Ammon's horn (tissue), 1 donor: Measurements from ENCODE around the gene ARHGAP9.
"Not testable (repeated sequence)": the region's sequence is repeated elsewhere in the genome, so short reads cannot be mapped to it uniquely, and the experiment has no call there.

Experiments used
- DNase-seq: peaks from one replicate; pipeline ENCODE4 v3.0.0-alpha.2; 2016; ENCODE audit warnings: low spot score

ARHGAP9 gene

DNA sequence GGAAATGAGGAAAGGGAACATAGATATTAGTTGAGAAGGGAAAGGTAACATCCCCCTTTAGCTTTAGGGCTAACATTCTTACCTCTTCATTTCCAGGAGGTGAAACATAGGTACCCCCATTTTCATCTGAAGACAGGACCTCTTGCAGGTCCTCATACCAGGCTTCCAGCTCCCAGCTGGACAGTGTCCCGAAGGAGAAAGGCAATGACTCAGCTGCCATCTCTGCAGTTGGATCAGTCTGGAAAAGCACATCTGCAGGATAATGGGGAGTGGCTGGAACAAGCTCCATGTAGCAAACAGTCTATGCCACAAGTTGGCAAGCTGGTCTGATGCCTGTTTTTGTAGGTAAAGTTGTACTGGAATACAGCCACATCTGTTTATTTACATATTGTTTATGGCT lies 37.5 kb upstream of the ARHGAP9 start:
- no peak for DNase-seq

DNA sequence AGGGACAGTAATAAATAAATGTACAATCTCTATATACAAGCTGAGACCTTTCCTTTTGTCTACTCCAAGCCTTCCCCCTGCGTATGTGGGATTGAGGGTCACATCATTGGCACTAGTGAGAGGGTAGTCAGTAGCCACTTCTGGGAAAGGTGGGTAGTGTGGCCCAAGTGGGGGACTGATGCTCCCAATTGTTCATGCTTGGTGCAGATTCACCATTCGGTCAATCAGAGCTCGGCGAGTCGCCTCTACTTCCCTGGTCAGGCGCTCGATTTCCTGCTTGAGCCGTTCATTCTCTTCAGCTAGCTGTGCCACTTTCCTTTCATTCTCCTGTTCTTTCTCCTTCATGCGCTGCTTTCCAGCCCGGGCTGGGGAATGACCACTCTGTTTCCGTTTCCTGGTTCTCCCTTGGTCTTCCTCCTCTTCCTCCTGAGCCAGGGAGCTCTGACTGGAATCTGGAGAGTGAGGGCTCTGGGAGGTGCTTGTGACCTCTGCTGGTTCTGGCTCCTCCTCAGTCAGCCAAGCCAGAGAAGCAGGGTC lies 37.0 kb upstream of the ARHGAP9 start:
- no peak for DNase-seq

DNA sequence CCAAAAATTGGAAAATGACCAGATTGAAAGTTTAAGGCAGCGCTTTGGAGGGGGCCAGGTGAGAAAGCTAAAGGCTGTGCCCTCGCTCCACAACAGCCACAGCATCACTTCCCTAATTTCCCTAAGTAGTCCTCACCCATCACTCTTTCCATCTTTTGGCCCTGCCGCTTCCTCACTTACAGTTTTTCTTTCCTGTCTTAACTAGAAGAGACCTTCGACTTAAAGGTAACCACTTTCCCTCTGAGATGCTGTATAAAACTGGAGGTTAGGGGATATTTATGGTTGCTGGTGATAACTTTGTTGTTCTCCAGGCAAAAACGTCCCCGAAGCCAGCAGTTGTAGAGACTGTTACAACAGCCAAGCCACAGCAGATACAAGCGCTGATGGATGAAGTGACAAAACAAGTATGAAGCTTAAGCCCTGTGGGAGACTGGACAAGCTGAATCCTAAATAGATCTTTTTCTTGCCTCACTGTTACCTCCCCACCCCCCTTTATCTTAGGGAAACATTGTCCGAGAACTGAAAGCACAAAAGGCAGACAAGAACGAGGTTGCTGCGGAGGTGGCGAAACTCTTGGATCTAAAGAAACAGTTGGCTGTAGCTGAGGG lies 36.4 kb upstream of the ARHGAP9 start:
- DNase-seq = no peak

DNA sequence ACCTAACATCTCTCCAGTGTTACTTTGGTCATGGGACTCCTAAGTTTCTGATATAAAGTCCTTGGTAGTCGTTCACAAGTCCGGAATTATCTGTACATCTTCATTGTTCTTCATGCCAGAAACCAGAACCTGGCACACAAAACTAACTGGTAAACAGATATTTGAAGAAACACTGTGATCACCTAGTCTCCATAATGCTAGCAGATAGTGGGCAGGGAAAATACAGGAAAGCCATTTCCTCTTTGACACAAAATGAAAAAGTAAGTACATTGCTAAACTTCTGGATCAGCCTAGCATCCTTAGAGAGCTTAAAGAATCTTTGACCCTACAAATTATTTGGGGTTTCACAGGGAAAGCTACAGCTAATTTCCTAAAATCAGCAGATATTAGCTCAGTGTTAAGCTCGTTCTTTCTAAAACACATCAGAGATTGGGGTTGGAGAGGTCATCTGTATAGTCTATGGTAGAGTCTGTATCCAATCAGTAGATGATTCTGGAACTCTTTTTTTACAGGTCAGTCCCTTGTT lies 35.8 kb upstream of the ARHGAP9 start:
- no peak for DNase-seq

DNA sequence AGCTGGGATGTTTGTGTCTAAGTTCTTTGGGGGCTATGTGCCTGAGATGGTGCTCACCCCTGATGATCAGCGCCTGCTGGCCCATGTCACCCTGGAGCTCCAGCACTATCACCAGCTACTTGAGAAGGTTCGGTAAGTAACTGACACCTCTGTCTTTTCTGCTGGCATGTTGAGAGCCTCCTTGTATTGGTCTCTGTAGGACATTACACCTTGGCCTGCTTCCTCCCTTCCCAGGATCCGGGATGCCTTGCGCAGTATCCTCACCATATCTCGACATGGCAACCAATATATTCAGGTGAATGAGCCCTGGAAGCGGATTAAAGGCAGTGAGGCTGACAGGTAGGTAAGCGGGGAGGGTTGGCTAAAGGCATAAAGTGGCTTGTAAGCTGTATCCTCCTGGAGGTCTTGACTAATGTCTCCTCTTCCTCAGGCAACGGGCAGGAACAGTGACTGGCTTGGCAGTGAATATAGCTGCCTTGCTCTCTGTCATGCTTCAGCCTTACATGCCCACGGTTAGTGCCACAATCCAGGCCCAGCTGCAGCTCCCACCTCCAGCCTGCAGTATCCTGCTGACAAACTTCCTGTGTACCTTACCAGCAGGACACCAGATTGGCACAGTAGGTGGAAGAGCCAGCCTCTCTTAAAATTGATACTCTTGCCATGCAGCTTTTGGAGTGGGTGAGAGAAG lies 35.2 kb upstream of the ARHGAP9 start:
- no peak for DNase-seq

DNA sequence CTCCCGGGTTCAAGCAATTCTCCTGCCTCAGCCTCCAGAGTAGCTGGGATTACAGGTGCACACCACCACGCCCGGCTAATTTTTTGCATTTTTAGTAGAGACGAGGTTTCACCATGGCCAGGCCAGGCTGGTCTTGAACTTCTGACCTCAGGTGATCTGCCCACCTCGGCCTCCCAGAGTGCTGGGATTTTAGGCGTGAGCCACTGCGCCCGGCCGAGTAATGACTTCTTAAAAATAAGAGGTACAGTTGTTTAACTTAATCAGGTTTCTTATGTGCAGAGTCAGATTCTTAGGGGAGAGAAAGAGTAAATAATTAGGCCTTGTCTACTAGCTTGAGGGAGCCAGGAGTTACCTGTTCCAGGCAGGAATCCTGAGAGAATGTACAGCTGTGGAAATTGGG lies 34.6 kb upstream of the ARHGAP9 start:
- DNase-seq = not testable (repeated sequence)

DNA sequence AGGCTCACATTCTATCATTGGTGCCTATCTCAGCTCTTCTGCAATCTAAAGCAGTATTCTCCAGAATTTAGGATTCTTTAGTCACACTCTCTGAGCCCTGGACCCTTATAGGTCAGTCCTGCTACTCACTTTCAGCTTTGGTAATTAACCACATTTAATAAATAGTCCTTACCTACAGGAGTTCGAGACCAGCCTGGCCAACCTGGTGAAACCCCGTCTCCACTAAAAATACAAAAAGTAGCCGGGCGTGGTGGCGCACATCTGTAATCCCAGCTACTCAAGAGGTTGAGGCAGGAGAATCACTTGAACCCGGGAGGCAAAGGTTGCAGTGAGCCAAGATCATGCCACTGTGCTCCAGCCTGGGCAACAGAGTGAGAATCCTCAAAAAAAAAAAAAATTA lies 34.0 kb upstream of the ARHGAP9 start:
- not testable (repeated sequence) for DNase-seq

DNA sequence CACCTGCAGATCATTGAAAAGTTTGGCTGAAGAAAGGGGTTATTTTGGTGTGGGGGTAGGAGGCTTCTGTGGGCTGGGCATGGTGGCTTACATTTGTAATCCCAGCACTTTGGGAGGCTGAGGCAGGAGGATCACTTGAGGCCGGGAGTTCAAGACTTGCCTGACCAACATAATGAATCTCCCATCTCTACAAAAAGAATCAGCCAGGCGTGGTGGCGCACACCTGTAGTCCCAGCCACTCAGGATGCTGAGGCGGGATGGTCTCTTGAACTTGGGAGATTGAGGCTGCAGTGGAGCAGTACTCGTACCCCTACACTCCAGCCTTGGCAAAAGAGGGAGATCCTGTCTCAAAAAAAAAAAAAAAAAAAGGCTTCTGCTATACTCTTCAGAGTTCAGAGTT lies 33.6 kb upstream of the ARHGAP9 start:
- no peak for DNase-seq

DNA sequence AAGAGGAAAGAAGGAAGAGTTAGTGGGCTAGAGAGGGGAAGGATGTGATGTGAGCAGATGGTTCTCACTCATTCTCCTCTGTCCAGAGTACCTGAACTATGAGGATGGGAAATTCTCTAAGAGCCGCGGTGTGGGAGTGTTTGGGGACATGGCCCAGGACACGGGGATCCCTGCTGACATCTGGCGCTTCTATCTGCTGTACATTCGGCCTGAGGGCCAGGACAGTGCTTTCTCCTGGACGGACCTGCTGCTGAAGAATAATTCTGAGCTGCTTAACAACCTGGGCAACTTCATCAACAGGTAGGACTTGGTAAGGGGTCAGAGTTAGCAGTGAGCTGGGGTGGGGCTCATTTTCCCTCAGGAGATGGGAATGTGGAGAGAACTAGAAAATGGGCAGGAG lies 33.0 kb upstream of the ARHGAP9 start:
- DNase-seq = no peak

DNA sequence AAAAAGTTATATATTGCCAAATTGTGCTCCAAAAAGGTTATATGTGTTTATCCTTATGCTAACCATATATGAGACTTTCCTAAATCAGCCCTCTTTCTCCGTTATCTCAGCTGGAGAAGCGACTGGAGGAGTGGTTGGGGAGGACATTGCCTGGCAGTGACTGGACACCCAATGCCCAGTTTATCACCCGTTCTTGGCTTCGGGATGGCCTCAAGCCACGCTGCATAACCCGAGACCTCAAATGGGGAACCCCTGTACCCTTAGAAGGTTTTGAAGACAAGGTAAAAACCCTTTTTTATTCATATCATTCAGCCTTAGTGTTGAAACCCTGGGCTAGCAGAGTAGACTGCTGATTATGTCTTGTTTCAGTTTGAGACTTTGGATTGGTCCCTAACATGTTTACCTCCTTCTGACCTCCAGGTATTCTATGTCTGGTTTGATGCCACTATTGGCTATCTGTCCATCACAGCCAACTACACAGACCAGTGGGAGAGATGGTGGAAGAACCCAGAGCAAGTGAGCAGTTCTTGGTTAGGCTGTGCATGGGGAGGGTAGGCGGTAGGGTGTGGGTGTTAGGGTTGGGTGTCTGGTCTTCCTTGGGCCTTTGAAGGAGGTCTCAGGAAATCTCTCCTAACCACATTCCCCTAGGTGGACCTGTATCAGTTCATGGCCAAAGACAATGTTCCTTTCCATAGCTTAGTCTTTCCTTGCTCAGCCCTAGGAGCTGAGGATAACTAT lies 32.1 kb upstream of the ARHGAP9 start:
- DNase-seq = no peak

DNA sequence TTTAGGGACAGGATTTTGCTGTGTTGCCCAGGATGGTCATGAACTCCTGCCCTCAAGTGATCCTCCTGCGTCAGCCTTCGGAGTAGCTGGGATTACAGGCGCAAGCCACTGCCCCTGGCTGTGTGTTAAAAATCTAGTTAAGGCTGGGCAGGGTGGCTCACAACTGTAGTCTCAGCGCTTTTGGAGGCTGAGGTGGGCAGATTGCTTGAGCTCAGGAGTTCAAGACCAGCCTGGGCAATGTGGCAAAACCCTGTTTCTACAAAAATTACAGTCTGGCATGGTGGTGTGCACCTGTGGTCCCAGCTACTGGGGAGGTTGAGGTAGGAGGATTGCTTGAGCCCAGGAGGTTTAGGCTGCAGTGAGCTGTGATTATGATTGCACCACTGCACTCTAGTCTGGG lies 31.5 kb upstream of the ARHGAP9 start:
- no peak for DNase-seq

DNA sequence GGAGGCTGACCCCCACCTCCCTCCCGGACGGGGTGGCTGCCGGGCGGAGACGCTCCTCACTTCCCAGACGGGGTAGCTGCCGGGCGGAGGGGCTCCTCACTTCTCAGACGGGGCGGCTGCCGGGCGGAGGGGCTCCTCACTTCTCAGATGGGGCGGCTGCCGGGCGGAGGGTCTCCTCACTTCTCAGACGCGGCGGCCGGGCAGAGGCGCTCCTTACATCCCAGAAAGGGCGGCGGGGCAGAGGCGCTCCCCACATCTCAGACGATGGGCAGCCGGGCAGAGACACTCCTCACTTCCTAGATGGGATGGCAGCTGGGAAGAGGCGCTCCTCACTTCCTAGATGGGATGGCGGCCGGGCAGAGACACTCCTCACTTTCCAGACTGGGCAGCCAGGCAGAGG lies 28.1 kb upstream of the ARHGAP9 start:
- DNase-seq = not testable (repeated sequence)

DNA sequence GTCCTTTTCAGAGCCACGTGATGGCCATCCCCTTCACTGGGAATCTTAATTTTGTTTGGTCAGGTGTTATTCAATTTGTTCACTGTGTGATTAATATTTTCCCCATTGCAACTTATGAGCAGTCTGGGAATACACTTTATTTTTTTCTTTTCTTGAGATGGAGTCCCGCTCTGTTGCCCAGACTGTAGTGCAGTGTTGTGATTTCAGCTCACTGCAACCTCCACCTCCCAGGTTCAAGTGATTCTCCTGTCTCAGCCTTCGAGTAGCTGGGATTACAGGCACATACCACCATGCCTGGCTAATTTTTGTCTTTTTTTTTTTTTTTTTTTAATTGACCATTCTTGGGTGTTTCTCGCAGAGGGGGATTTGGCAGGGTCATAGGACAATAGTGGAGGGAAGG lies 26.9 kb upstream of the ARHGAP9 start:
- not testable (repeated sequence) for DNase-seq

DNA sequence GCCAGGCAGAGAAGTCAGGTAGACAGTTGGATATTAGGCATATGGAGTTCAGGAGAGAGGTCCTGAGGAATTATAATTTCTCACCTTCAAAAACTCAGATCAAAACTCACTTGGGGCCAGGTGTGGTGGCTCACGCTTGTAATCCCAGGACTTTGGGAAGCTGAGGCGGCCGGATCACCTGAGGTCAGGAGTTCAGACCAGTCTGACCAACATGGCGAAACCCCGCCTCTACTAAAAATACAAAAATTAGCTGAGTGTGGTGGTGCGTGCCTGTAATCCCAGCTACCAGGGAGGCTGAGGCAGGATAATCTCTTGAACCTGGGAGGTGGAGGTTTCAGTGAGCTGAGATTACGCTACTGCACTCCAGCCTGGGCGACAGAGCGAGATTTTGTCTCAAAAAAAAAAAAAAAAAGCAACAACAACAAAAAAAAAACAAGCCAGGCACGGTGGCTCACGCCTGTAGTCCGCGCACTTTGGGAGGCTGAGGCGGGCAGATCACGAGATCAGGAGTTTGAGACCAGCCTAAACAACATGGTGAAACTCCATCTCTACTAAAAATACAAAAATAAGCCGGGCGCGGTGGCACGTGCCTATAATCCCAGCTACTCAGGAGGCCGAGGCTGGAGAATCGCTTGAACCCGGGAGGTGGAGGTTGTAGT lies 22.8 kb upstream of the ARHGAP9 start:
- DNase-seq = not testable (repeated sequence)

DNA sequence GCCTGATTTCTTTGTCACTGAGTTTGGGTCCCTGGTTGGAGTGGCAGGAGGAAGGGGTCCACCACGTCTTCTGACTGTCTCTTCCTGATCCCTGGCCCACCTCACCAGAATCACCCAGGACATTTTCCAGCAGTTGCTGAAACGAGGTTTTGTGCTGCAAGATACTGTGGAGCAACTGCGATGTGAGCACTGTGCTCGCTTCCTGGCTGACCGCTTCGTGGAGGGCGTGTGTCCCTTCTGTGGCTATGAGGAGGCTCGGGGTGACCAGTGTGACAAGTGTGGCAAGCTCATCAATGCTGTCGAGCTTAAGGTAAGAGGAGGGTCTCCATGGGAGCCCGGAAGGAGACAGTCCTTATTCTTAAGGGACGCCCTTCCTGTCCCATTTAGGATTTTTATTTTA lies 20.5 kb upstream of the ARHGAP9 start:
- no peak for DNase-seq

DNA sequence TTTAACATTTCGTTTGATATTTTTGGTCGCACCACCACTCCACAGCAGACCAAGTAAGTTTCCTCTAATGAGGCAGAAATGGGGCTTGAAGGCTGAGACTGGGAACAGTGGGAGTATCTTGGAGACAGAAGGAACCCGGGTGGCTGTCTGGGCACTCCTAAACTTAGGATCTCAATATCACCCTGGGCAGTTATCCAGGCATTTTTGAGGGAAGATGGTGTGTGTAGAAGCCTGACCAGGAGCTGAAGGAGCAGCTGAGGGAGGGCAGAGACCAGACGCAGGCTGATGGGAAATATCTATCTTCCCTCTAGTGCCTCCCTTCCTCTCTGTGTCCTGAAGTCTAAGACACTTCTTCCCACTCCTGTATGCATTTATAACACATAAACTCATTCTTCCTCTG lies 18.9 kb upstream of the ARHGAP9 start:
- no peak for DNase-seq

DNA sequence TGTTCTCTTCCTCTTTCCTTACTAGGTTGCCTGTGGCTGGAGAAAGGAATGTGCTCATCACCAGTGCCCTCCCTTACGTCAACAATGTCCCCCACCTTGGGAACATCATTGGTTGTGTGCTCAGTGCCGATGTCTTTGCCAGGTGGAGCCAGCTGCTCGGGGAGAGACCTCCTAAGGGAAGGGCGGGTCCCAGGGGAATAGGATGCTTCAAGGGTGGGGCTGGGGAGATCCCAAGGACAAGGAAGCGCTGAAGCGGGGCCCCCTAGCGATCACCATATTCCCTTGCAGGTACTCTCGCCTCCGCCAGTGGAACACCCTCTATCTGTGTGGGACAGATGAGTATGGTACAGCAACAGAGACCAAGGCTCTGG lies 18.5 kb upstream of the ARHGAP9 start:
- no peak for DNase-seq

DNA sequence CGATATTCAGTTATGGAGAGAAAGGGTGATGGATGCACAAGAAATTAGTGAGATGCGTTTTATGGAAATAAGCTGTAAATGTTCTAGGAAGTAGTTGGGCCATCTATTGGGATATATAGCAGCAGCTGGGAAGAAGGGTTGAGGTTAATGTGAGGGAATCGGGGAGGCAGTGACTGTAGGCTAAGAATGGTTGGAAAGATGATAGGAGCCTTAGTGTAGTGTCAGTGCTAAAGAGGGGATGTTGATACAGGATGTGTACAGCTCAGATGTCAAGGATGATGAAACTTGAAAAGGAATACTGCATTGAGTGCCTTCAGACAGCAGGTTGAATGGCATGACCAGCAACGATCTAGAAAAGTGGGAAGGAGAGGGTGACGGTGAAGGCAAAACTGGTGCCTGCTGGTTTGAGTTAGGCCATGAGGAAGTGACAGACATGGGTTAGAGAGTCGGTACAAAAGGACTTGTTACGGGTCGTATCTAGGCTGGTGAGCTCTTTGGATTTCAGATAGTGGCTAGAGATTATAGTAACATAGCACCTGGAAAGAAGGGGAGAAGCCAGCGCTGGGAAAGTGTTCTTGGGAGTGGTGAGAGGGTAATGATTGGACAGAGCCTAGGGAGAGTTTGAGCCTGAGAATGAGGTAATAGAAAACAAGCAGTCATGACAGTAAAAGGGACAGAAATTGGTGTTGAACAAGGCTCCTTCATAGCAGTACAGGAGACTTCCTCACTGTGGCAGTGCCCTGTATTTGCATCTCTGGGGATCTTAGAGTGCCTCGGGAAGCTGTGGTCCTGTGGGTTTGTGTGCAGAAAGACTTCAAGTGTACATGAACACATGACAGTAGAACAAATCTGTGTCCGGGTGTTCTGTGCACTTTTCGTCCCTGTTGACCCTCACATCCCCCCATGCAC lies 17.8 kb upstream of the ARHGAP9 start:
- DNase-seq = no peak

DNA sequence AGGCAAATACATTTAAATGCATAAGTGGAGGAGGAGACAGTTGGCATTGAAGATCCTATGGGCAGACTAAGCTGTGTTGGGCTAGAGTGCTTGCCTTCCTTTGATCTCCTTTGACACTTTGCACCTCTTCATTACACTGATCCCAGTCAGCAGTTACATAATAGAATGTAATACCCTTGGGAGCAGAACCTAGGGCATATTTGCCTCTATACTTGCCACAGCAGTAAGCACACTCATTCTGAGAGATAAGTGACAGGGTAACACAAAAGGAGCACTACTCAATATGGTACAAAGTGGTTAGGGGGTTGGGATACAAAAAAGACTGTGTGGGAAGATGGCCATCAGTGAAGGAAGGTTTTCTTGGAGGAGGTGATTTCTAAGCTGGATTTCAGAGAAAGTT lies 17.2 kb upstream of the ARHGAP9 start:
- DNase-seq = no peak

DNA sequence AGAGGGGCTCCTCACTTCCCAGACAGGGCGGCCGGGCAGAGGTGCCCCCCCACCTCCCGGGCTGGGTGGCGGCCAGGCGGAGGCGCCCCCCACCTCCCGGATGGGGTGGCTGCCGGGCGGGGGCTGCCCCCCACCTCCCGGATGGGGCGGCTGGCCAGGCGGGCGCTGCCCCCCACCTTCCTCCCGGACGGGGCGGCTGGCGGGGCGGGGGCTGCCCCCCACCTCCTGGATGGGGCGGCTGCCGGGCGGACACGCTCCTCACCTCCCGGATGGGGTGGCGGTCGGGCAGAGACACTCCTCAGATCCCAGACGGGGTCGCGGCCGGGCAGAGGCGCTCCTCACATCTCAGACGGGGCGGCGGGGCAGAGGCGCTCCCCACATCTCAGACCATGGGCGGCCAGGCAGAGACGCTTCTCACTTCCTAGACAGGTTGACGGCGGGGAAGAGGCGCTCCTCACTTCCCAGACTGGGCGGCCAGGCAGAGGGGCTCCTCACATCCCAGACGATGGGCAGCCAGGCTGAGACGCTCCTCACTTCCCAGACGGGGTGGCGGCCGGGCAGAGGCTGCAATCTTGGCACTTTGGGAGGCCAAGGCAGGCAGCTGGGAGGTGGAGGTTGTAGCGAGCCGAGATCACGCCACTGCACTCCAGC lies 15.5 kb upstream of the ARHGAP9 start:
- not testable (repeated sequence) for DNase-seq
